Measurements from ENCODE around the gene PAX7.

- TF ChIP-seq POLR2A (IDR thresholded peaks at IDR 0.05; ENCODE audit: low read length) (no peak), GATA1 (IDR thresholded peaks at IDR 0.05; ENCODE audit: low read depth, low read length) (no peak)
These were observed 13.4 kb downstream of the PAX7 start for GRCh38 chr1:18644013-18644399.

All from erythroblast (primary cell).